ENCODE data around the gene HVCN1. TPM values are rescaled to one million over a fixed set of nuclear protein-coding genes. Genes with fewer than 3 reads are reported as not detected.

HVCN1 gene
- total RNA-seq, 1 donor = 2.9 TPM

DNA sequence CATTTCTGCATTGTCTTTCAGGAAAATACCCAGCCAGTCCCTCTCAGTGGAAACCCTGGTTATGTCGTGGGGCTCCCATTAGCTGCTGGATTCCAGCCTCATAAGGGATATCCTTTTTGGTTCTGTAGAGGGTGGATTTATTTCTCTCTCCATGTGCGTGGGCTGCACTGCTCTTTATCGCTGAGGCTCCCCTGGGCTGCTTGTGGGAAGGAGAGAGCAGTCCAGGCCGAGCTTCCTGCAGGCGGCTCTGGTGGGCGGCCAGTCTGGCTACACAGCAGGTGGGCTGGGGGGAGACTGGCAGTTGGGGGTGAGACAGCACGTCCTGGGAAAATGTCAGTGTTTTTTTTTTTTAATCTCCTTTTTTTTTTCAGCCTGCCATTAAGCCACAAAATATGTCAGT lies 47.4 kb downstream of the HVCN1 start:
- peak overlapping the region; percentile 28 for H3K4me2 ChIP-seq (ENCODE audit: insufficient read depth, low read length)
- H3K79me2 ChIP-seq (ENCODE audit: insufficient read depth, low read length) = no peaks in the 10 kb centered on the region
- H3K4me3 ChIP-seq (ENCODE audit: insufficient read depth, low read length) = no peak overlapping the region
- no peak overlapping the region for H3K27ac ChIP-seq (ENCODE audit: low read depth, low read length)
- no peaks in the 10 kb centered on the region for H3K36me3 ChIP-seq (ENCODE audit: insufficient read depth, low read length)
- TF ChIP-seq, protein P1, sequence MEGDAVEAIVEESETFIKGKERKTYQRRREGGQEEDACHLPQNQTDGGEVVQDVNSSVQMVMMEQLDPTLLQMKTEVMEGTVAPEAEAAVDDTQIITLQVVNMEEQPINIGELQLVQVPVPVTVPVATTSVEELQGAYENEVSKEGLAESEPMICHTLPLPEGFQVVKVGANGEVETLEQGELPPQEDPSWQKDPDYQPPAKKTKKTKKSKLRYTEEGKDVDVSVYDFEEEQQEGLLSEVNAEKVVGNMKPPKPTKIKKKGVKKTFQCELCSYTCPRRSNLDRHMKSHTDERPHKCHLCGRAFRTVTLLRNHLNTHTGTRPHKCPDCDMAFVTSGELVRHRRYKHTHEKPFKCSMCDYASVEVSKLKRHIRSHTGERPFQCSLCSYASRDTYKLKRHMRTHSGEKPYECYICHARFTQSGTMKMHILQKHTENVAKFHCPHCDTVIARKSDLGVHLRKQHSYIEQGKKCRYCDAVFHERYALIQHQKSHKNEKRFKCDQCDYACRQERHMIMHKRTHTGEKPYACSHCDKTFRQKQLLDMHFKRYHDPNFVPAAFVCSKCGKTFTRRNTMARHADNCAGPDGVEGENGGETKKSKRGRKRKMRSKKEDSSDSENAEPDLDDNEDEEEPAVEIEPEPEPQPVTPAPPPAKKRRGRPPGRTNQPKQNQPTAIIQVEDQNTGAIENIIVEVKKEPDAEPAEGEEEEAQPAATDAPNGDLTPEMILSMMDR (IDR thresholded peaks at IDR 0.05; ENCODE audit: extremely low read depth, low read depth, low read length) = no peak
- H4K20me1 ChIP-seq (ENCODE audit: insufficient read depth, low read length) = no peaks in the 10 kb centered on the region
- H3K4me1 ChIP-seq (ENCODE audit: insufficient read depth, low read length) = peaks cover 19% of the 10 kb centered on the region
- no peaks in the 10 kb centered on the region for H3K27me3 ChIP-seq (ENCODE audit: insufficient read depth, low read length)
- no peaks in the 10 kb centered on the region for H3K9me3 ChIP-seq (ENCODE audit: low read depth, low read length)
- DNase-seq (ENCODE audit: insufficient read length, low spot score, missing footprints) = no peak
- no peak overlapping the region for H2AFZ ChIP-seq (ENCODE audit: low read length)

- H3K36me3 ChIP-seq (ENCODE audit: insufficient read depth, low read length) = no peaks in the 10 kb centered on the region
- H3K4me3 ChIP-seq (ENCODE audit: insufficient read depth, low read length) = no peak overlapping the region
- TF ChIP-seq, protein P1 (IDR thresholded peaks at IDR 0.05; ENCODE audit: extremely low read depth, low read depth, low read length) = no peak
- no peaks in the 10 kb centered on the region for H3K79me2 ChIP-seq (ENCODE audit: insufficient read depth, low read length)
- peak overlapping the region; percentile 23 for H3K4me2 ChIP-seq (ENCODE audit: insufficient read depth, low read length)
- no peaks in the 10 kb centered on the region for H4K20me1 ChIP-seq (ENCODE audit: insufficient read depth, low read length)
- no peak overlapping the region for H3K27ac ChIP-seq (ENCODE audit: low read depth, low read length)
- DNase-seq (ENCODE audit: insufficient read length, low spot score, missing footprints) = no peak
- H2AFZ ChIP-seq (ENCODE audit: low read length) = no peak overlapping the region
- no peaks in the 10 kb centered on the region for H3K27me3 ChIP-seq (ENCODE audit: insufficient read depth, low read length)
- H3K9me3 ChIP-seq (ENCODE audit: low read depth, low read length) = no peaks in the 10 kb centered on the region
- H3K4me1 ChIP-seq (ENCODE audit: insufficient read depth, low read length) = peaks cover 19% of the 10 kb centered on the region
Observed at GRCh38 chr12:110640275-110641025, 48.5 kb downstream of the HVCN1 start.

DNA sequence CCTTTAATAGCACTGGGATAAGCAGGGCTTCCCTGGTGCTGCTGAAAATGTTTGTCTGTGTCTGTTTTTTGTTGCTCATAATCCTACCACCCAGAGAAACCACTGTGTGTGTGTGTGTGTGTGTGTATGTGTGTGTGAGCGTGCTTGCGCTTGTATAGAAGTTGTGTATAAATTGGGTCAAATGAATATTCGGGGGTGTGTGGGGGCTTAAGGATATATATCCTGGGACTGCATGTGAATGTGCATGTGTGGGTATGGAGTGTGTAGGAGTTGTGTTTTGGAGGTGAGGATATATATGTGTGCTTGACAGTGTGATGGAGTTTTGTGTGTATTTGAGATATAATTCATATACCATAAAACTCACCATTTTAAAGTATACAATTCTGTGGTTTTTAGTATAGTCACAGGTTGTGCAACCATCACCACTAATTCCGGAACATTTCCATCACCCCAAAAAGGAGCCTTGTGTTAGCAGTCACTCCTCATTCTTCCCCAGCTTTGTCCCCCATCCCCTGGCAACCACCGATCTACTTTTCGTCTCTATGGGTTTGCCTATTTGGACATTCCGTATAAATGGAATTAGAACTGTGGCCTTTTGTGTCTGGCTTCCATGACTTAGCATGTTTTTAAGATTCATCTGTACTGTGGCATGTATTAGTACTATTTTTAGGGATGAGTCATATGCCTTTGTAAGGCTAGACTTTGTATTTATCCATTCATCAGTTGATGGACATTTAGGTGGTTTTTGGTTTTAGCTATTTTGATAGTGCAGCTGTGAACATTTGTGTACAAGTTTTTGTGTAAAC lies 49.4 kb downstream of the HVCN1 start:
- H3K4me3 ChIP-seq (ENCODE audit: insufficient read depth, low read length) = no peak overlapping the region
- H3K27ac ChIP-seq (ENCODE audit: low read depth, low read length) = peak overlapping the region; percentile 30
- TF ChIP-seq, protein P1 (IDR thresholded peaks at IDR 0.05; ENCODE audit: extremely low read depth, low read depth, low read length) = no peak
- no peaks in the 10 kb centered on the region for H3K36me3 ChIP-seq (ENCODE audit: insufficient read depth, low read length)
- no peaks in the 10 kb centered on the region for H3K27me3 ChIP-seq (ENCODE audit: insufficient read depth, low read length)
- H3K4me1 ChIP-seq (ENCODE audit: insufficient read depth, low read length) = peaks cover 19% of the 10 kb centered on the region
- no peak for DNase-seq (ENCODE audit: insufficient read length, low spot score, missing footprints)
- H4K20me1 ChIP-seq (ENCODE audit: insufficient read depth, low read length) = no peaks in the 10 kb centered on the region
- peak overlapping the region; percentile 77 for H2AFZ ChIP-seq (ENCODE audit: low read length)
- H3K79me2 ChIP-seq (ENCODE audit: insufficient read depth, low read length) = no peaks in the 10 kb centered on the region
- H3K4me2 ChIP-seq (ENCODE audit: insufficient read depth, low read length) = peak overlapping the region; percentile 23
- no peaks in the 10 kb centered on the region for H3K9me3 ChIP-seq (ENCODE audit: low read depth, low read length)

DNA sequence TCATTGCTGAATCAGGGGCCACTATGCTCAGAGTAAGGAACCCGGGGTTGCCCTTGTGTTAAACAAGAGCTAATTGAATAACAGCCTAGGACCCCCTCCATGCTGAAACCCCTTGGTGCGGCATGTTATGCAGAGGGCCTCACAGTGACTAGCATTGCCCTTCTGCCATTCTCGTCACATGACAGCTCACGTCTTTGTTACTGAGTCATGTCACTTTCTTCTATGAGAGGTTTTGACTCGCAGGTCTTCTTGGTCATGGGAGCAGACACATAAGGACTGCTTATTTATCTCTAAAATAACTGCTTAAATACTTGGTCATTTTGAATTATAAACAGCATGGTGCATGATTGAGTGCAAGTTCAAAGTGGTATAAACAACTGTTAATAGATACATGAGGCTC lies 50.1 kb downstream of the HVCN1 start:
- H2AFZ ChIP-seq (ENCODE audit: low read length) = no peak overlapping the region
- no peak for DNase-seq (ENCODE audit: insufficient read length, low spot score, missing footprints)
- peaks cover 19% of the 10 kb centered on the region for H3K4me1 ChIP-seq (ENCODE audit: insufficient read depth, low read length)
- TF ChIP-seq, protein P1 (IDR thresholded peaks at IDR 0.05; ENCODE audit: extremely low read depth, low read depth, low read length) = no peak
- H3K27ac ChIP-seq (ENCODE audit: low read depth, low read length) = no peak overlapping the region
- no peaks in the 10 kb centered on the region for H3K36me3 ChIP-seq (ENCODE audit: insufficient read depth, low read length)
- H3K9me3 ChIP-seq (ENCODE audit: low read depth, low read length) = no peaks in the 10 kb centered on the region
- H4K20me1 ChIP-seq (ENCODE audit: insufficient read depth, low read length) = no peaks in the 10 kb centered on the region
- no peak overlapping the region for H3K4me2 ChIP-seq (ENCODE audit: insufficient read depth, low read length)
- no peak overlapping the region for H3K4me3 ChIP-seq (ENCODE audit: insufficient read depth, low read length)
- H3K79me2 ChIP-seq (ENCODE audit: insufficient read depth, low read length) = no peaks in the 10 kb centered on the region
- no peaks in the 10 kb centered on the region for H3K27me3 ChIP-seq (ENCODE audit: insufficient read depth, low read length)
